OCI-M1 (cell line): ENCODE data around the gene ANKS3.
A peak's percentile ranks its signal among the peaks of the same experiment; 100 is the strongest.

Experiments
- DNase-seq: peaks from one replicate; lab custom pipeline; 2025; lab: John Stamatoyannopoulos, UW

Gene ANKS3

GRCh38 chr16:4667203-4667963, 66.7 kb downstream of the ANKS3 start:
- DNase-seq = no peak

GRCh38 chr16:4666537-4667202, 67.4 kb downstream of the ANKS3 start:
- DNase-seq = no peak

GRCh38 chr16:4664538-4665418, 69.3 kb downstream of the ANKS3 start:
- DNase-seq = no peak

- peak; percentile 73 for DNase-seq
These were observed 70.2 kb downstream of the ANKS3 start for GRCh38 chr16:4663777-4664465.

DNA sequence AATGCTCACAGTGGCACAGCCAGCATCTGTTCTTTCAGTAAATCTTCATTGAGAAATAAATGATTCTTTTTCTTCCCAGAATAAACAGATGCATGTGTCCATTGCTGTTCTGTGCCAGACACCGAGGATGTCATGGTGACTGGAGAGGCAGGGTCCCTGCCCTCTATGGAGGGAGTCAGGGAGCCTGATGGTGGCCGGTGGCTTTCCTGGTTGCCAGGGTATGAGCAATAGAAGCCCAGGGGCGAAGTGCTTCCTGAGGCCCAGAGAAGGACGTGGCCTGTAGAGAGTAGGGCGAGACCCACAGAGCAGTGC, 70.7 kb downstream of the ANKS3 start:
- no peak for DNase-seq

DNA sequence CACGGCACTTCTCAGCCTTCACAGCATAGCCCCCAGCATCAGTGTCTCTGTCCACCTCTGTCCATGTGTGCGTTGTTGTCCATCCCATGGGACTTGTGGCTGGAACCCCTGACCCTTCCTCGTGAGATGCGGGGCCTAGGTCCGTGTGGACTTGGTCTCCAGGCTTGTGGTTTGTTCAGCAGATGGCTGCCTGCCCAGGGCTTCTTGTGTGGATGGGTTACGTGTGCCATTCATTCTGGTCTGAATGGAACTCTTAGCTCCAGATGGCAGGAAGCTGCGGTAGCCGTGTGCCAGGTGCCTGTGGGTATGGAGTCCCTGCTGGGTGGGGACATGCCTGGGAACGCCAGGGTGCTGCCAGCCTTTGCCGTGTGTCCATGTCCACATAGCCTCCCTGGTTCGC, 72.4 kb downstream of the ANKS3 start:
- no peak for DNase-seq

- DNase-seq = no peak
These were observed 73.5 kb downstream of the ANKS3 start for GRCh38 chr16:4660454-4661007.

GRCh38 chr16:4659363-4660353, 74.4 kb downstream of the ANKS3 start:
- no peak for DNase-seq

DNA sequence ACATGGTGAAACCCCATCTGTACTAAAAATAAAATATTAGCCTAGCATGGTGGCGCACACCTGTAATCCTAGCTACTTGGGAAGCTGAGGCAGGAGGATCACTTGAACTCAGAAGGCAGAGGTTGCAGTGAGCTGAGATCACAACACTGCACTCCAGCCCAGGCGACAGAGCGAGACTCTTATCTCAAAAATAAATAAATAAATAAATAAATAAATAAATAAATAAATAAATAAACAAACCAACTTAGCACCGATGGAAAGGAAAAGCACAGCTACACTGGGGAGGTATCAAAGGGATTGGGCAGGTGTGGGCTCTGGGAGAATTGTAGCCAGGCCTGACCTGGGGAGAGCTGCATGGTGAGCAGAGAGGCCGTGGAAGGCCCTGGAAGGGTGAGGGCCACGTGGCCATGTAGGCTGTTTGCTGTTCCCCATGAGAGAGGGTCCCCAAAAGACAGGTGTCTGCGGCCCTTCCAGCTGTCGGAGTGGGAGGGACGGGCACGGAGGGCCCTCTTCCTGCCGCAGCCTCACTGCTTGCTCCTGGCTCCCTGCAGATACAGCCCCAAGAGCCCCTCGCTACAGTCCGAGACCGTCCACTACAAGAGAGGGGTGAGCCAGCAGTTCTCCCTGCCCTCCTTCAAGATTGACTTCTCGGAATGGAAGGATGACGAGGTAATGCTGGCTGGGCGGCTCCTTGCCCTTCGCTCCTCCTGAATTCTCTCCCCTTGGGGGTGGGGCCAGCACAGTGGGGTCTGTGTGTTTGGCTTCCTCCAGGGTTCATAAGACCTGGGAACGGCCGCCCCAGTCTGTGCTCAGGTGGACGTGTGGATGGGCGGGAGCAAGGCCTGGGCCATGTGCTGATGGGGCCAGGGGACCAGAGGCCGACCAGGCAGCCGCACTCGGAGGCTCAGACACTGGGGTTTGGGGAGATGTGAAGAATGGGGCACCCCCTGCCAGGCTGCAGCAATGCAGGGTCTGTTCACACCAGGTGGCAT, 77.1 kb downstream of the ANKS3 start:
- no peak for DNase-seq

DNA sequence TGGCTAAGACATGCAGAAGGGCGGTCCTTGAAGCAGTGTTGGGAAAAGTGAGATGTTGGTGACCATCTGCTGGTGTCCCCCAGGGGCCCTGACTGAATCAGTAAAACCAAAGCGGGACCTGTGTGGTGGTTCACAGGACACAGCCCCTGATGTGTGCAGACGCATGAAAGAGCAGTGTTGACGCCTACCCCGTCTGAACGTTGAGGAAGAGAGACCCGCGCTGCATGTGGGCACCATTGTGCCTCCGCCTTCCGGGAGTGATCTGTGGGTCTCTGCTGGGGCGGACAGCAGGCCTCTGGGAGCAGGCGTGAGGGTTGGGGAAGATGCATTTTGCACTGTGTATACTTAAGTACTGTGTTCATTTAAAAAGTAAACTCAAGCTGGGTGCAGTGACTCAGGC, 77.8 kb downstream of the ANKS3 start:
- DNase-seq = no peak

DNA sequence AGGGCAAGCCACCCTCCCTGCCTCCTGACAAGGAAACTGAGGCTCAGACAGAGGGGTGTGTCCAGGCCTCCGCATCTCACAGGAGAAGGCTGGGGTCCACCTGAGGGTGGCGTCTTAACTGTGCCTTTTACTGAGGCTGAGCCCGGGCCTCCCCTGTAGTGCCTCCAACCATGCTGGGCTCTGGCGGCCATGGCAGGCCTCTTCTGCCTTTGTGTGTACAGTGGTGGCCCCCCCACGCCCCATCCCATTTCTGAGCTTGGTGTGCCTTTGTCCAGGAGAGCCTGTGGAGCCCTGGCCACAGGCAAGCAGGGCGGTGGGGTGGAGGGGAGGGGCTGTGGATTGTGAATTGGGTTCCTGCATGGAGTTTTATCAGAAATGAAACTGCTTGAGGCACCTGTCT, 78.3 kb downstream of the ANKS3 start:
- no peak for DNase-seq

GRCh38 chr16:4654964-4655590, 79.0 kb downstream of the ANKS3 start:
- DNase-seq = no peak

- no peak for DNase-seq
These were observed 79.8 kb downstream of the ANKS3 start for GRCh38 chr16:4654011-4654963.

DNA sequence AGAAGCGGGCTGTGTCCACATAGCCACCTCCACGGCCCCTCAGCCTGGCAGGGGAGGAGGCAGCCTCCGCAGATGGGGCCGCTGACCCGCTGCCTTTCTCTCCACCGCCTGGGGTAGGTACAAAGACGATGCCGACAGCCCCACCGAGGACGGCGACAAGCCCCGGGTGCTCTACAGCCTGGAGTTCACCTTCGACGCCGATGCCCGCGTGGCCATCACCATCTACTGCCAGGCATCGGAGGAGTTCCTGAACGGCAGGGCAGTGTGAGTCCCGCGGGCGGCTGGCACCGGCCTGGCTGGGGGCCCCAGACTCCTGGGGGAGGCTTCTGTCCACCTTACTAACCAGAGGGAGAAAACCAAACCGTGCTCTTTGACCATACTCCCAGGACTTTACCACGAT, 81.5 kb downstream of the ANKS3 start:
- DNase-seq = no peak

DNA sequence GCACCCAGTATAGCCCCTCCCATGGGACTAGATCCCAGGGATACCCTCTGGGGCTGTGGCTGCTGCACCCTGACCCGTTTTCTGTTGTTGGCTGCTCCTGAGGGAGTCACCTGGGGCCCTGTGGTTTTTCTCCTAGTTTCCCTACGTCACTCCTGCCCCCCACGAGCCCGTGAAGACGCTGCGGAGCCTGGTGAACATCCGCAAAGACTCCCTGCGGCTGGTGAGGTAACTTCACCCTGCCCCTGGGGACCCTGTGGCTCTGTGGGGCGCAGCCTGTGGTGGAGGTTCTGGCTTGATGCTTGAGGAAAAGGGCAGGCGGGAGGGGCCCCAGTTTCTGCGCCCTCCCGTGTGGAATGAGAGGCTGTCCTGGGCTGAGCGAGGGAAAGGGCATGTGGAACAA, 82.2 kb downstream of the ANKS3 start:
- no peak for DNase-seq

- DNase-seq = peak; percentile 81
These were observed 83.5 kb downstream of the ANKS3 start for GRCh38 chr16:4650443-4651074.

- DNase-seq = no peak
These were observed 84.2 kb downstream of the ANKS3 start for GRCh38 chr16:4649744-4650442.
